GM12892 (cell line): ENCODE data around the gene CCDC24.

ENCODE experiments used
- POLR2A ChIP-seq: IDR thresholded peaks from 2 replicates; pipeline ENCODE4 v1.6.1; 2011; ENCODE audit warnings: low read depth, low read length, control low read depth
- POLR2AphosphoS5 ChIP-seq: IDR thresholded peaks from 2 replicates; pipeline ENCODE4 v1.6.1; 2011; ENCODE audit warnings: low read depth, low read length, control low read depth
- TAF1 ChIP-seq: IDR thresholded peaks from 2 replicates; pipeline ENCODE4 v1.6.1; 2011; ENCODE audit warnings: low read depth, mild to moderate bottlenecking, control low read depth, low read length, borderline replicate concordance

GRCh38 chr1:43946236-43947060, 45.0 kb upstream of the CCDC24 start, which contains the start of gene IPO13:
- TF ChIP-seq POLR2AphosphoS5 (peak; percentile 83), POLR2A (peak; percentile 88), TAF1 (peak; percentile 89)
